HG02884 (cell line): ENCODE data around the gene GULP1.

Experiments used
- ATAC-seq: cut with Tn5 transposase; IDR thresholded peaks from one replicate; pipeline ENCODE4 v1.9.1; 2021; ENCODE audit warnings: mild to moderate bottlenecking, moderate library complexity; ENCODE audit not compliant: unreplicated experiment

The GULP1 gene

DNA sequence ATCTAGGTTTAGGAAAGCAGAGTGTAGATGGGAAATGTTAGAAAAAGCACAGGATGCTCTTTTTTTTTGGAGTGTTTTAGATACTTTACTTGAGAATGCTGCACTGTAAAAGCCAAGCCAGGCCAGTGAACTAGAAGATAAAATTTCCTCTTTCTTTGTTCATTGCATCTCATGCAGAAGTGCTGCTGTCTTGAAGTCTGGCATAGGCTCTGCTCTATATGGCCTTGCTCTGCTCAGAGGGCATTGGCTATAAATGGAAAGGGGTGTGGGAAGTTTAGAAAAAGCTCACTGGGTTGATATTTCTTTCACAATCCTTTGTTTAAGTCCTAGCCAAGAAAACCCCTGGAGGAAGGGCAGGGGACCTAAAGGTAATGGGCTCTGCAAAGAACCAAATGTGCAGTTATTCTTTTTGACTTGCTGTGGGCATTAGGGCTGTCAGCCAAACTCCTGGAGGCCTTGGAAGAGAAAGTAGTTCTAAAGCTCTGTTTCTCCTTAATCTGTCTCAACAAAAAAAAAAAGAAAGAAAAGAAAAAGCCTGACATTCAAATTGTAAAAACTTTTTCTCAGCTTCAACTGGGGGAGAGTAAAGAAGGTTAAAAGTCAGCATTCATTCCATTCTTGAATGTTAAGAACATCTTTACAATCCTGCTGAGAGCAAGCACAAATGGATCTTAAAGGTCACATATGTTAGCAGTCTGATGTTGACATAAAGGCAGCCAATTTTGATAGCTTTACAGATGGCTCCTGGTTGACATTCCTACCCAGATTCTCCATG lies 338.3 kb downstream of the GULP1 start:
- no peak for ATAC-seq

- no peak for ATAC-seq
These were observed 339.5 kb downstream of the GULP1 start for GRCh38 chr2:188631037-188631809.

- no peak for ATAC-seq
These were observed 343.0 kb downstream of the GULP1 start for GRCh38 chr2:188634656-188635055.
